ENCODE measurements around the gene ADCY1. TPM values are rescaled to one million over a fixed set of nuclear protein-coding genes. Genes with fewer than 3 reads are reported as not detected.

ADCY1 gene
- polyA plus RNA-seq, 1 donor (not counting 4 experiments of a cell fraction or from before 2014, with no cell fraction given), result 0.54 TPM

DNA sequence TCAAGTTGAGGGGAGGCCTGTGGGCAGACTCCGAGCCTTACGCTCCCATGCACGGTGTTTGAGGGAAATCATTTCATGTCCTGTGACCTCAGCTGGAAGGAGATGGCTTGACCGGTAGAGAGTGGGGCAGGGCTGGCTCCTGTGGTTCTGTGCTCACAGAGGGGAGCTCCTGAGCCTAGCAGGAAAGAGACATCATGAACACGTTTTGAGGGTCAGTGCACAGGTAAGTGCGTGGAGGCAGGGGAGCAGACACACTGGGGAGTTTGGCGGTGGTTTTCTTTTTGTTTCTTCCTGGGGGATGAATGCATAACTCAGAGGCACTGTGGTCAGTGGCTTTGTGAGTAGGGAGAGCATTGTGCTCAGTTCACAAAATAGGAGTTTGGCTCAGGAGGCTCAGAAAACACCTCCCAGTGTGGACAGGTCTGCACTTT, 22.5 kb downstream of the ADCY1 start:
- Histone ChIP-seq H3K9me3 (ENCODE audit: control insufficient read depth, low read depth, low read length) (no peaks in the 10 kb centered on the region), H3K4me1 (ENCODE audit: control insufficient read depth, extremely low read depth, insufficient read depth, low read length) (no peaks in the 10 kb centered on the region), H3K9ac (ENCODE audit: control insufficient read depth, extremely low read depth, insufficient read depth, low read length) (no peak overlapping the region), H2AFZ (ENCODE audit: control insufficient read depth, low read length) (no peak overlapping the region), H3K9me1 (ENCODE audit: control insufficient read depth, extremely low read depth, insufficient read depth, low read length) (no peaks in the 10 kb centered on the region), H3K27me3 (ENCODE audit: control insufficient read depth, extremely low read depth, insufficient read depth, low read length) (no peaks in the 10 kb centered on the region), H3K4me2 (ENCODE audit: control insufficient read depth, extremely low read depth, insufficient read depth, low read depth, low read length) (no peak overlapping the region), H3K36me3 (ENCODE audit: control insufficient read depth in 2 of 2, extremely low read depth in 1 of 2, insufficient read depth in 2 of 2, low read length in 2 of 2) (no peaks in the 10 kb centered on the region), H3K4me3 (ENCODE audit: control insufficient read depth in 2 of 3, extremely low read depth in 1 of 3, insufficient read depth in 2 of 3, low read depth in 1 of 3, low read length in 3 of 3) (no peak overlapping the region), H3K79me2 (ENCODE audit: control insufficient read depth, insufficient read depth, low read length) (no peaks in the 10 kb centered on the region), H4K20me1 (ENCODE audit: control insufficient read depth, extremely low read depth, insufficient read depth, low read length) (no peaks in the 10 kb centered on the region), H3K27ac (ENCODE audit: control insufficient read depth, insufficient read depth, low read length) (no peak overlapping the region)
- dilution Hi-C loops (cut with MboI; ENCODE audit: extremely low pct_ligation_motif_present, low sequenced_read_pairs), result no loop called here
- TF ChIP-seq EZH2 (IDR thresholded peaks at IDR 0.05; ENCODE audit: low read length) (no peak), CTCF (optimal IDR thresholded peaks at IDR 0.05 in 1 of 3, IDR thresholded peaks at IDR 0.05 in 1 of 3, conservative IDR thresholded peaks at IDR 0.05 in 1 of 3; ENCODE audit: extremely low read depth in 1 of 3, insufficient read depth in 2 of 3, low read length in 3 of 3) (no peak)
- DNase-seq (ENCODE audit: low read depth, low spot score), result no peak
- FAIRE-seq, result no peak

DNA sequence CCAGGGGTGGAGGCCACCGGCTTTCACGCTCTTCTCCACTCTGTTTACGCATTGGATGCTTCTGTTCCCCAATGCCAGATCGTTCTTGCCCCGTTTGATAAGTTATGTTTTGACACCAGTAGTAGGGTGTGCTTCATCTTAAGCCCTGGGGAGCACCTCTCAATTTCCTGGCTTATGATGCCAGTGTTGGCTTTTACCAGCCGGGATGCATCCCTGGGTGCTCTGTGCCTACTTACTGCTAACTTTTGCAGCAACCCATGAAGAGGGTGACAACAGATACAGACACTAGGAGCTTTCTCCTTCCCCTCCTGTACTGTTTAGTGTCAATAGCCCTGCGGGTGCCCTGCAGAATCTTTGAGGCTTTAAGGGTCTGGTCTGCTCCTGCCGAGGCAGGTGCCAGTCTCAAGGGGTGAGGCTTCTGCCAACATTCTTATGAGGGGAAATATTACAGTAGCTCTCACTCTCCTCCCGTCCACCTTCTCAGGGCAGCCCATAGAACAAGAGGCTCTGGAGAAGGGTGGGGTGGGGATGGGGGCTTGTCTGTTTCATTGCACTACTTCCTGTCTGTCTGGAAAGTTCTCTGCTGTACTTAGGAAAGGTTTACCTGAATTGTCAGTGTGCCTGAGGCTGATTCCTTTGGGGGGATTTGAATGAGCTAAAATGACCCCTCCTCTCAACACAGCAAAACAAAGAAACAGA, 23.3 kb downstream of the ADCY1 start:
- H3K9me1 ChIP-seq (ENCODE audit: control insufficient read depth, extremely low read depth, insufficient read depth, low read length), result no peaks in the 10 kb centered on the region
- TF ChIP-seq CTCF (optimal IDR thresholded peaks at IDR 0.05 in 1 of 3, IDR thresholded peaks at IDR 0.05 in 1 of 3, conservative IDR thresholded peaks at IDR 0.05 in 1 of 3; ENCODE audit: extremely low read depth in 1 of 3, insufficient read depth in 2 of 3, low read length in 3 of 3) (no peak), EZH2 (IDR thresholded peaks at IDR 0.05; ENCODE audit: low read length) (no peak)
- dilution Hi-C loops (cut with MboI; ENCODE audit: extremely low pct_ligation_motif_present, low sequenced_read_pairs), result no loop called here
- no peak overlapping the region for H3K4me3 ChIP-seq (ENCODE audit: control insufficient read depth in 2 of 3, extremely low read depth in 1 of 3, insufficient read depth in 2 of 3, low read depth in 1 of 3, low read length in 3 of 3)
- no peaks in the 10 kb centered on the region for H3K4me1 ChIP-seq (ENCODE audit: control insufficient read depth, extremely low read depth, insufficient read depth, low read length)
- no peaks in the 10 kb centered on the region for H3K27me3 ChIP-seq (ENCODE audit: control insufficient read depth, extremely low read depth, insufficient read depth, low read length)
- DNase-seq (ENCODE audit: low read depth, low spot score) (no peak), FAIRE-seq (no peak)
- no peak overlapping the region for H2AFZ ChIP-seq (ENCODE audit: control insufficient read depth, low read length)
- no peak overlapping the region for H3K4me2 ChIP-seq (ENCODE audit: control insufficient read depth, extremely low read depth, insufficient read depth, low read depth, low read length)
- H4K20me1 ChIP-seq (ENCODE audit: control insufficient read depth, extremely low read depth, insufficient read depth, low read length), result no peaks in the 10 kb centered on the region
- no peak overlapping the region for H3K27ac ChIP-seq (ENCODE audit: control insufficient read depth, insufficient read depth, low read length)
- no peaks in the 10 kb centered on the region for H3K9me3 ChIP-seq (ENCODE audit: control insufficient read depth, low read depth, low read length)
- no peaks in the 10 kb centered on the region for H3K79me2 ChIP-seq (ENCODE audit: control insufficient read depth, insufficient read depth, low read length)
- no peaks in the 10 kb centered on the region for H3K36me3 ChIP-seq (ENCODE audit: control insufficient read depth in 2 of 2, extremely low read depth in 1 of 2, insufficient read depth in 2 of 2, low read length in 2 of 2)
- H3K9ac ChIP-seq (ENCODE audit: control insufficient read depth, extremely low read depth, insufficient read depth, low read length), result no peak overlapping the region
